Right lobe of liver (tissue), 4 donors: ENCODE measurements around the gene RAB8A.

ENCODE experiments used
- POLR2A ChIP-seq: fragments of 450-650 bp; IDR thresholded peaks from one replicate; pipeline ENCODE4 v1.6.1; 2017; ENCODE audit warnings: antibody characterized with exemption, mild to moderate bottlenecking
- TF ChIP-seq, protein P1 (sequence below), 4 donors: fragments of 200-600 bp in 3 of 4; fragments of 450-650 bp in 1 of 4; IDR thresholded peaks; one replicate each; pipeline versions ENCODE4 v1.5.1 to v1.8.0; 2016 to 2022; ENCODE audit warnings: antibody characterized with exemption in 4 of 4, mild to moderate bottlenecking in 2 of 4
- donor health status: DM: no; HTN: no; CAD: no.
- donor health status: DM: no; HTN: no; CAD: no.
- donor health status: DM: no; HTN: yes; CAD: no.

DNA sequence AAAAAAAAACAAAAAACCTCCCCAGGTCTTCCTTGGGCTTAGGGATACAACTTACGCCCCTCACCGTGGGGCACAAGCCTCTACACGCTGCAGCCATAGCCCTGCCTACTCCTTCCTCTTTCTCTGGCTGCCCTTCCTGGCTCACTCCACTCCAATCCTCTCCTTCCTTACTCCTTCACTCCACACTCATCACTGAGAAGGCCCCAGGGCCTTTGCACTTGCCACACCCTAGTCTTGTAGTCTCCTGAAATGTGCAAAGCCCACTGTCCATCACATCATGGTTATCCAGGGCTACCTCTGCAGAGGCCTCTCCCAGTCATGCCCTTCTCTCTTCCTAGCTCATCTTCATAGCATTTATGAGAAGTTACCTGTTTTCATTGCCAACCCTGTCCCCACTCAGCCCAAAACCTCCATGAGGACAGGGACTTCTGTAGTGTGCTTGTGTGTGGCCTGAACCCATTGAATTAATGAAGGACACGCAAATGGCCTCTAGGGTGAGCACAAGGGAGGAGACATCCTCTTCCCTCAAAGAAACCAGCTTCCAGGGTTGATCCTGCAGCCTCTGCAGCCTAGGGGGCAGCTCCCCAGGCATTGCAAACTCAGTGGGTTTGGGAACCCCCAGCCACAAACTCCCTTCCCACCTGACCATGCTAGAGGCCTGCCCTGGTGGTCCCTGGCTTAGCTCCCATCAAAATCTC lies 23.9 kb downstream of the RAB8A start:
- TF ChIP-seq, protein P1, sequence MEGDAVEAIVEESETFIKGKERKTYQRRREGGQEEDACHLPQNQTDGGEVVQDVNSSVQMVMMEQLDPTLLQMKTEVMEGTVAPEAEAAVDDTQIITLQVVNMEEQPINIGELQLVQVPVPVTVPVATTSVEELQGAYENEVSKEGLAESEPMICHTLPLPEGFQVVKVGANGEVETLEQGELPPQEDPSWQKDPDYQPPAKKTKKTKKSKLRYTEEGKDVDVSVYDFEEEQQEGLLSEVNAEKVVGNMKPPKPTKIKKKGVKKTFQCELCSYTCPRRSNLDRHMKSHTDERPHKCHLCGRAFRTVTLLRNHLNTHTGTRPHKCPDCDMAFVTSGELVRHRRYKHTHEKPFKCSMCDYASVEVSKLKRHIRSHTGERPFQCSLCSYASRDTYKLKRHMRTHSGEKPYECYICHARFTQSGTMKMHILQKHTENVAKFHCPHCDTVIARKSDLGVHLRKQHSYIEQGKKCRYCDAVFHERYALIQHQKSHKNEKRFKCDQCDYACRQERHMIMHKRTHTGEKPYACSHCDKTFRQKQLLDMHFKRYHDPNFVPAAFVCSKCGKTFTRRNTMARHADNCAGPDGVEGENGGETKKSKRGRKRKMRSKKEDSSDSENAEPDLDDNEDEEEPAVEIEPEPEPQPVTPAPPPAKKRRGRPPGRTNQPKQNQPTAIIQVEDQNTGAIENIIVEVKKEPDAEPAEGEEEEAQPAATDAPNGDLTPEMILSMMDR (IDR thresholded peaks at IDR 0.05), result no peak
- TF ChIP-seq POLR2A, result no peak
